ENCODE data around the gene LIX1L. TPM values are rescaled to one million over a fixed set of nuclear protein-coding genes. Genes with fewer than 3 reads are reported as not detected.

Gene LIX1L
- total and polyA plus RNA-seq, 2 of the 13 experiments (the other 11 are each of a cell fraction or from before 2014, with no cell fraction given), result 8.1 to 24.9 TPM

DNA sequence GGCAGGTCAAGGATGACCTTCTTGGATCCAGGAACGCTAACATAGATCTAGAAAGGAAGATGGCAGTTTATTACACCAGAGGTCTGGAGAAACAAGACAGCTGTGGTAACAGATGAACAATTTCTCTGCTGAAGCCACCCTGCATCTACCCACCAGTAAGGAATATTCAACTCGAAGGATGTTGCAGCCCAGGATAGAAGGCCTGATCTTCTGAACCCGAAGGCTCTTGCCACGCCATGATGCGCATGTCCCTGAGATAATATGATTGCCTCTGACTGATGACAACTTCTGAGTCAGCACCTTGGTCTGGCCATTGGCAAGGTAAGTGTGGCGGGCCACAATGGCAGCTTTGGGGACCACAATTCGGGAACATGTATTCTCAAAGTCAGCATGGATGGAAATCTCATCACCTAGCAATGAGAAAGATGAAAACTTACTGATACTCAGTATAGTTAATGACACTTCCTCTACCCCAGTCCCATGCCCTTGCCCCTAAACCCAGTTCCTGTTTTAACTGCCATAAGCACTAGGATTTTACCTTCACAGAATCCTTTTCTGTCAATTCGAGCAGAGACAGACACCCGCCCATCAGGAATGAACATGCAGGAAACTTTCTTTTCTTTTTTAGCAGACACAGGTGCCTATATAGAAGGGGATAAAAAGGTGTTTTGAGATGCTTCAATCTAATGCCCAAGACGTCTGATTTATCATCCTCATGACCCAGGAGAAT is 36.7 kb upstream of the LIX1L start (continued):
- TF ChIP-seq, protein P1, sequence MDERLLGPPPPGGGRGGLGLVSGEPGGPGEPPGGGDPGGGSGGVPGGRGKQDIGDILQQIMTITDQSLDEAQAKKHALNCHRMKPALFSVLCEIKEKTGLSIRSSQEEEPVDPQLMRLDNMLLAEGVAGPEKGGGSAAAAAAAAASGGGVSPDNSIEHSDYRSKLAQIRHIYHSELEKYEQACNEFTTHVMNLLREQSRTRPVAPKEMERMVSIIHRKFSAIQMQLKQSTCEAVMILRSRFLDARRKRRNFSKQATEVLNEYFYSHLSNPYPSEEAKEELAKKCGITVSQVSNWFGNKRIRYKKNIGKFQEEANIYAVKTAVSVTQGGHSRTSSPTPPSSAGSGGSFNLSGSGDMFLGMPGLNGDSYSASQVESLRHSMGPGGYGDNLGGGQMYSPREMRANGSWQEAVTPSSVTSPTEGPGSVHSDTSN (CRISPR knock-in tag; IDR thresholded peaks at IDR 0.05), result no peak
- TF ChIP-seq SAP130 (CRISPR knock-in tag; IDR thresholded peaks at IDR 0.05; ENCODE audit: low read depth) (peak; percentile 8; the same call in 1 of the 2 replicates), ZNF709 (CRISPR knock-in tag; IDR thresholded peaks at IDR 0.05) (no peak), ZNF333 (CRISPR knock-in tag; IDR thresholded peaks at IDR 0.05; ENCODE audit: borderline replicate concordance) (no peak), SMARCC2 (IDR thresholded peaks at IDR 0.05) (no peak), ERF (CRISPR knock-in tag; IDR thresholded peaks at IDR 0.05) (0 out of 2 replicates have a peak, but pooled peaks have one; percentile 18), ZNF562 (CRISPR knock-in tag; IDR thresholded peaks at IDR 0.05; ENCODE audit: borderline replicate concordance) (no peak), ZNF513 (CRISPR knock-in tag; conservative IDR thresholded peaks at IDR 0.05) (no peak), ZNF17 (CRISPR knock-in tag; IDR thresholded peaks at IDR 0.05) (no peak), NFIB (CRISPR knock-in tag; IDR thresholded peaks at IDR 0.05; ENCODE audit: borderline replicate concordance) (no peak), ARNT2 (CRISPR knock-in tag; IDR thresholded peaks at IDR 0.05; ENCODE audit: low read depth) (0 out of 2 replicates have a peak, but pooled peaks have one; percentile 41), ZNF703 (CRISPR knock-in tag; IDR thresholded peaks at IDR 0.05; ENCODE audit: borderline replicate concordance) (no peak), IRF2 (CRISPR knock-in tag; IDR thresholded peaks at IDR 0.05) (no peak), ZNF546 (CRISPR knock-in tag; conservative IDR thresholded peaks at IDR 0.05) (no peak), ZNF343 (CRISPR knock-in tag; IDR thresholded peaks at IDR 0.05) (no peak), SOX13 (IDR thresholded peaks at IDR 0.05) (no peak), SOX13 (CRISPR knock-in tag; conservative IDR thresholded peaks at IDR 0.05 in 1 of 2, IDR thresholded peaks at IDR 0.05 in 1 of 2) (no peak), ZNF230 (CRISPR knock-in tag; IDR thresholded peaks at IDR 0.05) (no peak), RFXANK (CRISPR knock-in tag; IDR thresholded peaks at IDR 0.05) (no peak), SP5 (CRISPR knock-in tag; IDR thresholded peaks at IDR 0.05; ENCODE audit: borderline replicate concordance, low read depth) (no peak), ZBTB14 (CRISPR knock-in tag; IDR thresholded peaks at IDR 0.05) (no peak), RBAK (CRISPR knock-in tag; IDR thresholded peaks at IDR 0.05) (no peak)
- TF ChIP-seq, protein P2, sequence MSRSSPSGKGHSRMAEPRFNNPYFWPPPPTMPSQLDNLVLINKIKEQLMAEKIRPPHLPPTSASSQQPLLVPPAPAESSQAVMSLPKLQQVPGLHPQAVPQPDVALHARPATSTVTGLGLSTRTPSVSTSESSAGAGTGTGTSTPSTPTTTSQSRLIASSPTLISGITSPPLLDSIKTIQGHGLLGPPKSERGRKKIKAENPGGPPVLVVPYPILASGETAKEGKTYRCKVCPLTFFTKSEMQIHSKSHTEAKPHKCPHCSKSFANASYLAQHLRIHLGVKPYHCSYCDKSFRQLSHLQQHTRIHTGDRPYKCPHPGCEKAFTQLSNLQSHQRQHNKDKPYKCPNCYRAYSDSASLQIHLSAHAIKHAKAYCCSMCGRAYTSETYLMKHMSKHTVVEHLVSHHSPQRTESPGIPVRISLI (CRISPR knock-in tag; IDR thresholded peaks at IDR 0.05; ENCODE audit: borderline replicate concordance), result no peak
- TF ChIP-seq, protein P3, sequence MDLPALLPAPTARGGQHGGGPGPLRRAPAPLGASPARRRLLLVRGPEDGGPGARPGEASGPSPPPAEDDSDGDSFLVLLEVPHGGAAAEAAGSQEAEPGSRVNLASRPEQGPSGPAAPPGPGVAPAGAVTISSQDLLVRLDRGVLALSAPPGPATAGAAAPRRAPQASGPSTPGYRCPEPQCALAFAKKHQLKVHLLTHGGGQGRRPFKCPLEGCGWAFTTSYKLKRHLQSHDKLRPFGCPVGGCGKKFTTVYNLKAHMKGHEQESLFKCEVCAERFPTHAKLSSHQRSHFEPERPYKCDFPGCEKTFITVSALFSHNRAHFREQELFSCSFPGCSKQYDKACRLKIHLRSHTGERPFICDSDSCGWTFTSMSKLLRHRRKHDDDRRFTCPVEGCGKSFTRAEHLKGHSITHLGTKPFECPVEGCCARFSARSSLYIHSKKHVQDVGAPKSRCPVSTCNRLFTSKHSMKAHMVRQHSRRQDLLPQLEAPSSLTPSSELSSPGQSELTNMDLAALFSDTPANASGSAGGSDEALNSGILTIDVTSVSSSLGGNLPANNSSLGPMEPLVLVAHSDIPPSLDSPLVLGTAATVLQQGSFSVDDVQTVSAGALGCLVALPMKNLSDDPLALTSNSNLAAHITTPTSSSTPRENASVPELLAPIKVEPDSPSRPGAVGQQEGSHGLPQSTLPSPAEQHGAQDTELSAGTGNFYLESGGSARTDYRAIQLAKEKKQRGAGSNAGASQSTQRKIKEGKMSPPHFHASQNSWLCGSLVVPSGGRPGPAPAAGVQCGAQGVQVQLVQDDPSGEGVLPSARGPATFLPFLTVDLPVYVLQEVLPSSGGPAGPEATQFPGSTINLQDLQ (CRISPR knock-in tag; IDR thresholded peaks at IDR 0.05), result no peak

Data from HepG2 (cell line).